HG02623 (cell line): Measurements from ENCODE around the gene MYO9A.

Experiments
- ATAC-seq: cut with Tn5 transposase; IDR thresholded peaks from one replicate; pipeline ENCODE4 v1.9.1; 2021; ENCODE audit warnings: moderate library complexity; ENCODE audit not compliant: unreplicated experiment

MYO9A gene

GRCh38 chr15:71811036-71811736 lies 306.8 kb downstream of the MYO9A start:
- ATAC-seq = no peak

- no peak for ATAC-seq
Measured at GRCh38 chr15:71810256-71811035, 307.5 kb downstream of the MYO9A start, which contains the start of gene NR2E3. TSS of gene NR2E3 (plus strand) at chr15:71810554. CDS start at chr15:71810744, 190 bp downstream.

- no peak for ATAC-seq
Measured at GRCh38 chr15:71809346-71809745, 308.6 kb downstream of the MYO9A start.

GRCh38 chr15:71808311-71809020 lies 309.5 kb downstream of the MYO9A start:
- no peak for ATAC-seq

- no peak for ATAC-seq
Measured at GRCh38 chr15:71807691-71808091, 310.3 kb downstream of the MYO9A start.

- no peak for ATAC-seq
Measured at GRCh38 chr15:71807125-71807629, 310.8 kb downstream of the MYO9A start.

- no peak for ATAC-seq
Measured at GRCh38 chr15:71806452-71806931, 311.5 kb downstream of the MYO9A start.

- no peak for ATAC-seq
Measured at GRCh38 chr15:71804695-71805470, 313.1 kb downstream of the MYO9A start.

GRCh38 chr15:71804226-71804625 lies 313.7 kb downstream of the MYO9A start:
- ATAC-seq = no peak

GRCh38 chr15:71802770-71803169 lies 315.2 kb downstream of the MYO9A start:
- no peak for ATAC-seq

GRCh38 chr15:71801935-71802655 lies 315.9 kb downstream of the MYO9A start:
- no peak for ATAC-seq

GRCh38 chr15:71800835-71801745 lies 316.9 kb downstream of the MYO9A start:
- no peak for ATAC-seq

GRCh38 chr15:71800190-71800589 lies 317.8 kb downstream of the MYO9A start:
- no peak for ATAC-seq

GRCh38 chr15:71798641-71799040 lies 319.3 kb downstream of the MYO9A start:
- no peak for ATAC-seq

GRCh38 chr15:71792521-71792920 lies 325.4 kb downstream of the MYO9A start:
- no peak for ATAC-seq

- ATAC-seq = no peak
Measured at GRCh38 chr15:71791975-71792374, 326.0 kb downstream of the MYO9A start.

- no peak for ATAC-seq
Measured at GRCh38 chr15:71790081-71790480, 327.9 kb downstream of the MYO9A start.

GRCh38 chr15:71789616-71790015 lies 328.3 kb downstream of the MYO9A start:
- no peak for ATAC-seq
